HepG2 (cell line): Measurements from ENCODE around the gene KDM3B. TPM values are rescaled to one million over a fixed set of nuclear protein-coding genes. Genes with fewer than 3 reads are reported as not detected.
A peak's percentile ranks its signal among the peaks of the same experiment; 100 is the strongest.

Experiments used
- GFI1 ChIP-seq: sonication (generic); formaldehyde crosslinking; IDR thresholded peaks from 2 replicates; pipeline ENCODE4 v1.5.0; 2020; ENCODE audit warnings: missing genetic modification reagents, mild to moderate bottlenecking, borderline replicate concordance
- GMEB2 ChIP-seq: IDR thresholded peaks from 2 replicates; pipeline ENCODE4 v1.6.1; 2016; ENCODE audit warnings: missing biosample characterization, missing genetic modification reagents, low read depth
- HMGXB3 ChIP-seq: sonication (generic); formaldehyde crosslinking; IDR thresholded peaks from 2 replicates; pipeline ENCODE4 v1.4.0; 2020; ENCODE audit warnings: missing genetic modification reagents, borderline replicate concordance
- HOMEZ ChIP-seq: IDR thresholded peaks from 2 replicates; pipeline ENCODE4 v1.6.1; 2016; ENCODE audit warnings: low read depth
- NFIC ChIP-seq: IDR thresholded peaks from 2 replicates; pipeline ENCODE4 v1.6.1; 2012; ENCODE audit warnings: mild to moderate bottlenecking, low read length, inconsistent platforms
- POLR2G ChIP-seq: fragments of 200-400 bp; formaldehyde crosslinking; IDR thresholded peaks from 2 replicates; pipeline ENCODE4 v1.6.1; 2018; ENCODE audit warnings: mild to moderate bottlenecking, low read depth, low read length, moderate library complexity
- RFXAP ChIP-seq: sonication (generic); formaldehyde crosslinking; IDR thresholded peaks from 2 replicates; pipeline ENCODE4 v1.4.0; 2020; ENCODE audit warnings: missing genetic modification reagents, borderline replicate concordance
- RNF2 ChIP-seq: fragments of 450-650 bp; conservative IDR thresholded peaks from 2 replicates; pipeline ENCODE4 v1.6.1; 2016; ENCODE audit warnings: low read depth
- SIN3A ChIP-seq: IDR thresholded peaks from 2 replicates; pipeline ENCODE4 v1.6.1; 2011; ENCODE audit warnings: low read depth, mild to moderate bottlenecking, control low read depth, low read length, borderline replicate concordance
- ZBTB8A ChIP-seq: sonication (generic); formaldehyde crosslinking; IDR thresholded peaks from 2 replicates; pipeline ENCODE4 v1.4.0; 2020; ENCODE audit warnings: mild to moderate bottlenecking, low read depth, missing genetic modification reagents, borderline replicate concordance
- ZHX2 ChIP-seq, 2 experiments: sonication (generic) in 1 of 2; formaldehyde crosslinking in 1 of 2; IDR thresholded peaks; 2 replicates each; pipeline versions ENCODE4 v1.6.1 to v1.9.0; 2014 to 2022; ENCODE audit warnings: antibody characterized with exemption in 1 of 2, borderline replicate concordance in 1 of 2, inconsistent platforms in 1 of 2, low read depth in 1 of 2, missing genetic modification reagents in 1 of 2
- ZNF572 ChIP-seq: sonication (generic); formaldehyde crosslinking; IDR thresholded peaks from 2 replicates; pipeline ENCODE4 v1.5.1; 2020; ENCODE audit warnings: mild to moderate bottlenecking, missing genetic modification reagents
- polyA plus RNA-seq, 8 experiments: library from polyadenylated mRNA; depleted of rRNA in 3 of 8; stranded (reverse) in 7 of 8; unstranded in 1 of 8; fragments of >200 nt; fragmentation: Illumina TruSeq in 4 of 8; extraction: Trizol in 4 of 8; gene quantifications; 2 replicates each; pipeline versions ENCODE4 v1.2.1 to v1.2.3, GENCODE V29; 2011 to 2016; ENCODE audit warnings: low read depth in 4 of 8, missing spikeins in 1 of 8, mixed read lengths in 1 of 8; ENCODE audit not compliant: insufficient read depth in 1 of 8
- total RNA-seq, 5 experiments: library from RNA; depleted of rRNA; stranded (reverse); fragments of >200 nt; fragmentation: Illumina TruSeq; extraction: Trizol; gene quantifications; 2 replicates each; pipeline ENCODE4 v1.2.3, GENCODE V29; 2016; ENCODE audit warnings: low read depth in 1 of 5
- TF ChIP-seq, protein P1 (sequence below): sonication (generic); formaldehyde crosslinking; conservative IDR thresholded peaks from 2 replicates; pipeline ENCODE4 v1.8.1; 2023; ENCODE audit warnings: missing genetic modification reagents

The KDM3B gene
- total and polyA plus RNA-seq, 2 of the 13 experiments (the other 11 are each of a cell fraction or from before 2014, with no cell fraction given), result 19.7 to 34.3 TPM

- TF ChIP-seq SIN3A, result 0 out of 2 replicates have a peak, but pooled peaks have one; percentile 40
- TF ChIP-seq ZHX2 (IDR thresholded peaks at IDR 0.05; ENCODE audit: low read depth), result peak; percentile 58; the same call in 1 of the 2 replicates
- no peak for TF ChIP-seq ZHX2 (CRISPR knock-in tag; IDR thresholded peaks at IDR 0.05; ENCODE audit: borderline replicate concordance)
- no peak for TF ChIP-seq POLR2G
- peak; percentile 47; the same call in 1 of the 2 replicates for TF ChIP-seq RFXAP
- no peak for TF ChIP-seq RNF2
- TF ChIP-seq HOMEZ (CRISPR knock-in tag), result peak; percentile 99
- TF ChIP-seq ZNF572 (CRISPR knock-in tag), result no peak
- no peak for TF ChIP-seq GMEB2
- TF ChIP-seq NFIC, result no peak
- TF ChIP-seq, protein P1, sequence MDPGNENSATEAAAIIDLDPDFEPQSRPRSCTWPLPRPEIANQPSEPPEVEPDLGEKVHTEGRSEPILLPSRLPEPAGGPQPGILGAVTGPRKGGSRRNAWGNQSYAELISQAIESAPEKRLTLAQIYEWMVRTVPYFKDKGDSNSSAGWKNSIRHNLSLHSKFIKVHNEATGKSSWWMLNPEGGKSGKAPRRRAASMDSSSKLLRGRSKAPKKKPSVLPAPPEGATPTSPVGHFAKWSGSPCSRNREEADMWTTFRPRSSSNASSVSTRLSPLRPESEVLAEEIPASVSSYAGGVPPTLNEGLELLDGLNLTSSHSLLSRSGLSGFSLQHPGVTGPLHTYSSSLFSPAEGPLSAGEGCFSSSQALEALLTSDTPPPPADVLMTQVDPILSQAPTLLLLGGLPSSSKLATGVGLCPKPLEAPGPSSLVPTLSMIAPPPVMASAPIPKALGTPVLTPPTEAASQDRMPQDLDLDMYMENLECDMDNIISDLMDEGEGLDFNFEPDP, result no peak
- no peak for TF ChIP-seq GFI1 (CRISPR knock-in tag)
- no peak for TF ChIP-seq ZBTB8A (CRISPR knock-in tag)
- no peak for TF ChIP-seq HMGXB3 (CRISPR knock-in tag)
Measured at GRCh38 chr5:138352071-138352721, at the start of gene KDM3B (continued).
